GM12892 (cell line): ENCODE measurements around the gene IL17RE.
"Not testable (repeated sequence)": the region's sequence is repeated elsewhere in the genome, so short reads cannot be mapped to it uniquely, and the experiment has no call there.

Experiments
- POLR2A ChIP-seq: IDR thresholded peaks from 2 replicates; pipeline ENCODE4 v1.6.1; 2011; ENCODE audit warnings: low read depth, low read length, control low read depth
- POLR2AphosphoS5 ChIP-seq: IDR thresholded peaks from 2 replicates; pipeline ENCODE4 v1.6.1; 2011; ENCODE audit warnings: low read depth, low read length, control low read depth

GRCh38 chr3:9895715-9896114 lies 6.9 kb upstream of the IL17RE start:
- not testable (repeated sequence) for TF ChIP-seq POLR2AphosphoS5, POLR2A
